ENCODE data around the gene C16orf74. TPM values are rescaled to one million over a fixed set of nuclear protein-coding genes. Genes with fewer than 3 reads are reported as not detected.

C16orf74 gene
- total RNA-seq, 1 experiment from 2014 or later: 3.4 TPM

DNA sequence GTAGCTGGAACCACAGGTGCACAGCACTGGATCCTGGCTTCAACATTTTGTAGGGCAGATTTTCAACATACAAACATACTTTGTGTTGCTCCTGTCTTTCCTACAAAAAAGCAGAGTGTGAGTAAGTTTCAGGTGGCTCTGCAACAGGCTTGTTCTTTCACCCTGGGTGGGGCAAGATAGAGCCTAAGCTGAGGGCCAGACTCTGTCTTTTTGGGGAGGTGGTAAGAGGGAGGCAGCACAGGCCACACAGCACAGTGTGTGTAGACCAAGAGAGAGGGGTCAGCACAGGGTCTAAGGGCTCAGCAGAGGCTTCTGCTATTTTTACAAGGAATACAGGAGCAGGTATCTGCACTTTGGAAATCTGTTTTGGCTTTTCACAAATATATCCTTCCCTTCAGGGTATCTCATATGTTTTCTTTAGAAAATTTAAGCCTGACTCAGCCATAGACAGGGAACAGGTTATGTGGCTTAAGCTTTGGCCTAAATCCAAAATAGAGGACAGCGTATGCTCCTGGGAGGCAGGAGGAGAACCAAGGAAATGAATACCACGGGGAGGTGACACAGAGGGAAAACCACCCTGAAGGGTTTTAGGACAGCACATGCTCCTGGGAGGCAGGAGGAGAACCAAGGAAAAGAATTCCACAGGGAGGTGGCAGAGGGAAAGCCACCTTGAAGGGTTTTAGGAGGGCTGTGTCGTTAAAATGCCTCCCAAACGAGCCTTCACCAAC lies 26.9 kb upstream of the C16orf74 start:
- H3K27ac Mint-ChIP-seq (ENCODE audit: unreplicated experiment): no peak overlapping the region
- BruUV-seq (replicated peaks): no TSS peak

DNA sequence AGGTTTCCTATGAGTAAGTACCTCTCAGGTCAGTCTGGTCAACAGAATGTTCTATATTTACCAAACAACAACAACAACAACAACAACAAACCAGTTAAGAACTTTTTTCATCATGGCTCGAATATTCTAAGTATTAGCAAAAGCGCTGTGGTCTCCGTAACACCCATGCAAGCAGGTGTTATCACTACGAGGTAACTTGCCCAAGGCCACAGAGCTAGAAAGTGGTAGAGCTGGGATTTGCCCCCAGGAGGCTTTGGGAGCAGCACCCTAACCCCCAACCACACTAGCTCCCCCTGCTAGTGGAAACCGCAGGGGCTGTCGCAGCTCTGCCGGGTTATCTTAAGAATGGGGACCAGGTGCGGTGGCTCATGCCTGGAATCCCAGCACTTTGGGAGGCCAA lies 23.9 kb upstream of the C16orf74 start:
- CTCF ChIA-PET: no interaction called here
- intact Hi-C loops (cut with micrococcal nuclease; ENCODE audit: unreplicated experiment): no loop called here
- no peak overlapping the region for H3K4me3 Mint-ChIP-seq (ENCODE audit: low read depth, unreplicated experiment)
- peaks cover 11% of the 10 kb centered on the region for H3K36me3 Mint-ChIP-seq (ENCODE audit: insufficient read depth, unreplicated experiment)
- BruUV-seq (replicated peaks): no TSS peak
- H3K4me1 Mint-ChIP-seq (ENCODE audit: low read depth, unreplicated experiment): peaks cover 10% of the 10 kb centered on the region
- TF ChIP-seq, protein P1, sequence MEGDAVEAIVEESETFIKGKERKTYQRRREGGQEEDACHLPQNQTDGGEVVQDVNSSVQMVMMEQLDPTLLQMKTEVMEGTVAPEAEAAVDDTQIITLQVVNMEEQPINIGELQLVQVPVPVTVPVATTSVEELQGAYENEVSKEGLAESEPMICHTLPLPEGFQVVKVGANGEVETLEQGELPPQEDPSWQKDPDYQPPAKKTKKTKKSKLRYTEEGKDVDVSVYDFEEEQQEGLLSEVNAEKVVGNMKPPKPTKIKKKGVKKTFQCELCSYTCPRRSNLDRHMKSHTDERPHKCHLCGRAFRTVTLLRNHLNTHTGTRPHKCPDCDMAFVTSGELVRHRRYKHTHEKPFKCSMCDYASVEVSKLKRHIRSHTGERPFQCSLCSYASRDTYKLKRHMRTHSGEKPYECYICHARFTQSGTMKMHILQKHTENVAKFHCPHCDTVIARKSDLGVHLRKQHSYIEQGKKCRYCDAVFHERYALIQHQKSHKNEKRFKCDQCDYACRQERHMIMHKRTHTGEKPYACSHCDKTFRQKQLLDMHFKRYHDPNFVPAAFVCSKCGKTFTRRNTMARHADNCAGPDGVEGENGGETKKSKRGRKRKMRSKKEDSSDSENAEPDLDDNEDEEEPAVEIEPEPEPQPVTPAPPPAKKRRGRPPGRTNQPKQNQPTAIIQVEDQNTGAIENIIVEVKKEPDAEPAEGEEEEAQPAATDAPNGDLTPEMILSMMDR (IDR thresholded peaks at IDR 0.05; ENCODE audit: unreplicated experiment): no peak
- DNase-seq: no peak
- no peaks in the 10 kb centered on the region for H3K9me3 Mint-ChIP-seq (ENCODE audit: low read depth, unreplicated experiment)
- H3K27ac Mint-ChIP-seq (ENCODE audit: unreplicated experiment): no peak overlapping the region
- H3K27me3 Mint-ChIP-seq (ENCODE audit: unreplicated experiment): no peaks in the 10 kb centered on the region

More for the DNA sequence above, 26.9 kb upstream of the C16orf74 start:
- TF ChIP-seq, protein P1 (IDR thresholded peaks at IDR 0.05; ENCODE audit: unreplicated experiment): no peak
- Mint-ChIP-seq H3K4me1 (ENCODE audit: low read depth, unreplicated experiment) (peaks cover 10% of the 10 kb centered on the region), H3K4me3 (ENCODE audit: low read depth, unreplicated experiment) (no peak overlapping the region), H3K9me3 (ENCODE audit: low read depth, unreplicated experiment) (no peaks in the 10 kb centered on the region), H3K36me3 (ENCODE audit: insufficient read depth, unreplicated experiment) (peaks cover 17% of the 10 kb centered on the region), H3K27me3 (ENCODE audit: unreplicated experiment) (no peaks in the 10 kb centered on the region)
- DNase-seq: peak; percentile 40
- intact Hi-C loops (cut with micrococcal nuclease; ENCODE audit: unreplicated experiment): no loop called here
- CTCF ChIA-PET: interaction anchor here (0.6 kb wide), 1 partner anchor 19 kb away, joined by 4 read pairs; no protein-coding TSS in a partner anchor

DNA sequence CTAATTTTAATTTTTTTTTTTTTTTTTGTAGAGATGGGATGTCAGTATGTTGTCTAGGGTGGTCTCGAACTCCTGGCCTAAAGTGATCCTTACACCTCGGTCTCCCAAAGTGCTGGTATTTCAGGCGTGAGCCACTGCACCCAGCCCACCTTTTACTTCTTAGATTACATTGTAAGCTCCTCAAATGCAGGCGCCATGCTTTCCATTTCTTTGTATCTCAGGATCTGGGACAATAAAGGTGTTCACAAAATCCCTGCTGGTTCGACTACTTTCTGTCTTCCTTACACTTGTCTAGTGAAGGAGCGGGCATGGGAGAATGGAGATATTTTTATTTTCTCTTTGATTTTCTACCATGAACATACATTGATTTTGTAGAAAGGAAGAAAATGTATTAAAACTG lies 23.2 kb upstream of the C16orf74 start:
- H3K27me3 Mint-ChIP-seq (ENCODE audit: unreplicated experiment): no peaks in the 10 kb centered on the region
- H3K4me3 Mint-ChIP-seq (ENCODE audit: low read depth, unreplicated experiment): no peak overlapping the region
- peaks cover 11% of the 10 kb centered on the region for H3K36me3 Mint-ChIP-seq (ENCODE audit: insufficient read depth, unreplicated experiment)
- no peaks in the 10 kb centered on the region for H3K9me3 Mint-ChIP-seq (ENCODE audit: low read depth, unreplicated experiment)
- no TSS peak for BruUV-seq (replicated peaks)
- H3K4me1 Mint-ChIP-seq (ENCODE audit: low read depth, unreplicated experiment): peaks cover 10% of the 10 kb centered on the region
- CTCF ChIA-PET: interaction anchor here (0.7 kb wide), 1 partner anchor 382 kb away, joined by 3 read pairs; no protein-coding TSS in a partner anchor
- intact Hi-C loops (cut with micrococcal nuclease; ENCODE audit: unreplicated experiment): no loop called here
- DNase-seq: no peak
- no peak overlapping the region for H3K27ac Mint-ChIP-seq (ENCODE audit: unreplicated experiment)
- TF ChIP-seq, protein P1 (IDR thresholded peaks at IDR 0.05; ENCODE audit: unreplicated experiment): no peak

DNA sequence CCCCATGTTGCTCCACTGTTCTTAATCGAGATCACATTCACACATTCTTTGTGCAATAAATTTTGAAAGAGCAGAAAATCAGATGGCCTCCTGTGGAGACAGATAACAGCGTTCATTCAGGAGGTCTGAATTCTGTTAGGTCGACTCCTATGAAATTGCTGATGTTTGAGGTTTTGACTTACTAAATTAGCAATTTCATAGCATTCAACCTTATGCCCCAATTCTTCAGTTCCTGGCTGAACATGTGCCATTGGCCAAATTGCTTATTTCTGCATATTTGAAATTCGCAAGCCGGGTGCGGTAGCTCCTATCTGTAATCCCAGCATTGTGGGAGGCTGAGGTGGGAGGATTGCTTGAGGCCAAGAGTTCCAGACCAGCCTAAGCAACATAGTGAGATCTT lies 22.1 kb upstream of the C16orf74 start:
- Mint-ChIP-seq H3K27ac (ENCODE audit: unreplicated experiment) (no peak overlapping the region), H3K36me3 (ENCODE audit: insufficient read depth, unreplicated experiment) (peaks cover 9% of the 10 kb centered on the region), H3K4me1 (ENCODE audit: low read depth, unreplicated experiment) (peaks cover 12% of the 10 kb centered on the region), H3K4me3 (ENCODE audit: low read depth, unreplicated experiment) (no peak overlapping the region), H3K27me3 (ENCODE audit: unreplicated experiment) (no peaks in the 10 kb centered on the region), H3K9me3 (ENCODE audit: low read depth, unreplicated experiment) (no peaks in the 10 kb centered on the region)
- CTCF ChIA-PET: no interaction called here
- DNase-seq: no peak
- TF ChIP-seq, protein P1 (IDR thresholded peaks at IDR 0.05; ENCODE audit: unreplicated experiment): no peak
- BruUV-seq (replicated peaks): no TSS peak
- intact Hi-C loops (cut with micrococcal nuclease; ENCODE audit: unreplicated experiment): no loop called here
